GM18858 (cell line): ENCODE data around the gene OPALIN.

Source experiments
- ATAC-seq: cut with Tn5 transposase; IDR thresholded peaks from one replicate; pipeline ENCODE4 v1.9.1; 2021; ENCODE audit not compliant: unreplicated experiment

The OPALIN gene

DNA sequence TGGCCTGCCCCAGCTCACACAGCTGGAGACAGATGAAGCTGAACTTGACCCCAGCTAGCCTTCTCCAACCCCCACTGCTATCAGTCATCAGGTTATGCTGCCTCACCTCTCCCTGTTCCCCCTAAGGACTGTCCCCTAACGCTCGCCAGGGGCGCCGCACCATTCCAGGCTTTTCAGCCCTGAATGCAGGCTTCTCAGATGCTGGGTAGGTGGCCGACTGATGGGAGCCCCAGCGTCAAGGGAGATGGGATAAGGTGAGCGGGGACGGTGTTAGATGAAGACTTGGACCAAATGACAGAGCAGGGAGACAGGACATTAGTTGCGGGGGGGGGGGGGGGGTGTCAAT, 15.8 kb upstream of the OPALIN start:
- no peak for ATAC-seq

DNA sequence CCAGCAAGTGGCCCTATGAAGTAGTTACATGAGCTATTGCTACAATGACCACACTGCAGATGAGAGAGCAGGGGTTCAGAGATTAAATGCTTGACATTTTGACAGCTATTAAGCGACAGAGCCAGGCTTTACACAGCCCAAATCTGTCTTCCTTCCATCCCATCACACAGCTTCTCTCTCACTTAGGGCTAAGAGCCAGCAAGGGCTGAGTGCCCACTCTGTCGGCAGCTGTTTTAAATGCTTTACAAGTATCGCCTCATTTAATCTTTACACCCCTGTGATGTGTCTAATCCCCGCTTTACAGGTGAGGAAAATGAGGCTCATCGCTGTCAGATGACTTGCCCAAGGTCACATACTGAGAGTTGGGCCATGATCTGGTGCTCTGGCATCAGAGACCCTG, 15.2 kb upstream of the OPALIN start:
- ATAC-seq = no peak

DNA sequence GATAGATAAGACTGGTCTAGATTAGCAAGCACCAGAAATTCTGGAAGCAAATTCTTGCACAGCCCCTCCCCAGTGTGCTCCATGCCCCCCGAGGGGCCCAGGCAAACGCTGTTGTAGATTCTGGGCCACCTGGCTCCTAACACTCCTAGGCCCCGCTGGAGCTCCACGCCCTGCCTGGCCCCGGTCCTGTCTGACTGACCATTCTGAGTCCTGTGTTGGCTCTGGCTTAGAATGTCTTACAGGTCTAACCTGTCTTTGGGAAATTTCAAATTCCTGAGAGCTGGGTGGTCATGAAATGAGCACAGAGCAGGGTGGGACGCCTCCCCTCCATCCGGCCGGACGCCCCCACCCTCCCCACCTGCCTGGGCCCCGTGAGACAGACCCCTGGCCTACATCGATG, 12.6 kb upstream of the OPALIN start:
- no peak for ATAC-seq

DNA sequence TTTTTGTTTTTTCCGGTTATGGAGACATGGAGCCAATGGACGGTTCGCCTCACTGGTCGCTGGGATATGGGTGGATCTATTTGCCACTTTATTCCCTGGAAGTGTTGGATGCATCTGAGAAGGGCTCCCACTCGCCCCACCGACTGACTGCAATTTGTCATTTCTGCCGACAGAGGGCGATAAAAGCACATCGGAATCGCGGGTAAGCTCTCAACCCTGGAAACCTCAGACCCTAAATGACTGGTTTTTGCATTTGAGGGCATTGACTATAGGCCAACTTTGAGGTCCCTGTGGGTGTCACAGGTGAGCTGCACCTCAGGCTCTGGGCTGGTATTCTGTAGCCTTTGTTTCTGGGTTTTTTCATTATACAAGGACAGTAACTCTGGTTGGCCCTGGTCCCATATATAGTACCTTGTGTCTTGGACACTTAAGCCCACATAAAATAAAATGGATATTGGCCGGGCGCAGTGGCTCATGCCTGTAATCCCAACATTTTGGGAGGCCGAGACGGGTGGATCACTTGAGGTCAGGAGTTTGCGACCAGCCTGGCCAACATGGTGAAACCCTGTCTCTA, 11.9 kb upstream of the OPALIN start:
- ATAC-seq = no peak

DNA sequence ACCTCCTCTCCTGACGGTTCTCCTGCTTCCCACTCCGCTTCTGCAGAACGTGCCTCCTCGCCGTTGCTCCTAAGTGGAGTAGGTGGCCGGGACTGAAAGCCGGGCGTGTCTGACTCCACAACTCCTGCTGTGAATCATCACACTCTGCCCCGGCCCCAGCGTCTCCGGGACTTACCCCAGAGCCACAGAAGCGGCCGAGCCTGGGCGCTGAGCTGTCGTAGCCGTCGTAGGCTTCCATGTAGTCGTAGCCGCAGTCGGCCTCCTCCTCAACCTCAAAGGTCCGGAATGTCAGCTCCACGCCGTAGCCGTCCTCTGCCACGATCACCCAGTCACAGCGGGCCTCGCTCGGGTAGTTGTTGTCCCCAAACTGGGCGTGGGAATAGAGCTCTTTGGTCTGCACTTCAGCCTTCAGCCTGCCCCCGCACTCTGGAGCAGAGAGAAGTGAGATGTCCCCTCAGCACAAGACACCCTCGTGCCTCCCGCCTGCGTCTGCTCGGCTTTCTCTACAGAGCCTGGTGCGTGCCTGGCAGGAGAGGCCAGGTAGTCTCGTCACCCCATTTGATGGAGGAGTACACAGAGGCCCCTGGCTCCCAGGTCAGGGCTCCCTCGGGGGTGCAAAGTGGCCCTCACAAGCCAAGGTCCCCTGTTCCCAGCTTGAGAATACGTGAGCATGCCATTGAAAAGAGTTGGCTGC, 11.2 kb upstream of the OPALIN start:
- no peak for ATAC-seq

DNA sequence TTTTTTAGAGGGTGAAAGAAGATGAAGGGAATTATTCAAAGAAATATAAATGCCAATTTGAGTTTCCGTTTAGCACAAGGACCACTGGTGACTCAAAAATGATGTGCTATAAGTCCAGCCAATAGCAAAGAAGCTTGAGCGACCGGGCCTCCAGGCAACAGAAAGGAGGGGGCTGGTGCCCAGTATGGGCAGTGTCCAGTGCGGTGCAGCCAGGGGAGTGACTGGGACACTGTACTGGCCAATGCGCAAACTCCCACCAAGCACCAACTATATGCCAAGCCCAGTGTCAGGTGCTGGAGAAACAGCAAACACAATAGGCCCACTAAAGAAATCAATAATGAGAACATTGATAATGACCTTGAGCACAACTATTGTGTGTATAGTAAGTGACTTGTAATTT, 10.2 kb upstream of the OPALIN start:
- no peak for ATAC-seq

DNA sequence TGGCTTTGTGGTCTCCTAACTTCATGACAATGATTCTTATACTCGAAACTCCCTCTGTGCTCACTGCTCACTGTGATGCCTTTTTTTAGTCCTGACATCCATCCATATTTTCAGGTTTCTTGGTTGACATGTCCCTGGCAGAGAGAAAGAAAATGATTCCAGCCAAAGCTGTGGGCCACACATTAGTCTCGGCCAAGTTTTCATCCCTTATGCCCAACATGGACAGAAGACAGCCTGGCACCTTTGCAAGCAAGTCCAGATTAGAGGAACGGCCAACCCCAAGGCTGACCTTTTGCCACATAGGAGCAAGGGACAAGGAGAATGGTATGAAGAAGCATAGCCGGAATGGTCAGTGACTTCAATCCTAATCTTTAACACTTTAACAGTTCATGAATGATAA, 8.7 kb upstream of the OPALIN start:
- no peak for ATAC-seq

DNA sequence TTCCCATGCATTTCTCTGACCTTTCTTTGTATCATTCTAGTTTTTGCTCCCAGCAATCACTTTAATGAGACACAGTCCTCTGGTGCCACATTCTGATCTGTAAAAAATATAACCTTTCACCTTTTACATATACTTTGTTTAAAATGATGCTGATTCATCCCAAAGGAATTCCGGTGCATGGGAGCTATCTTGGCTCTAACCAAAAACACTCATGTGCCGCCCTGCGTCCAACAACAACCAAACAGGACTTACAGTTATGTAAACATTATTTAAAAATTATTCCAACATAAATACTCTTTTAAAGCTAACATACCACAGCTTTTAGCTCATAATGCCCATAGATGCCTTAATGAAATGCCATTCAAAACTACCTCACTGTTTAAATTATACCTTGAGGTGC, 7.7 kb upstream of the OPALIN start:
- ATAC-seq = no peak

DNA sequence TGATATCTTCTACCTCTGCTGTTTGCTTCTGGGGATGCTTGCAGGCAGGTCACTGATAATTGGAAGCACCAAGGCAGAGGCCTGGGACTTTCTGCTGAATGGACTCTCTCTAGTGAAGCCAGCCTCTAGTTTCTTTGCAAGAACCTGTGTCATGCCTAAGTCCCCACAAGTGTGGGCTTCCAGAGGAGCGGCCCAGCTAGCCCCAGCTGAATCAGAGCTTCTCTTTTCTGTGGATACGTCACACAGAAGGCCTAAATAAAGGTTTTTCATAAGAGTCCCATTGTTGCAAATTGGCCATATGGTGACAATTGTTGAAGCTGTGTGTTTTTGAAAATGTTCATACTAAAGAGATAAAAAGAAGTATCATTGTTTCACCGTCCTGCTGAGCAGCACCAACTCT, 6.8 kb upstream of the OPALIN start:
- no peak for ATAC-seq

DNA sequence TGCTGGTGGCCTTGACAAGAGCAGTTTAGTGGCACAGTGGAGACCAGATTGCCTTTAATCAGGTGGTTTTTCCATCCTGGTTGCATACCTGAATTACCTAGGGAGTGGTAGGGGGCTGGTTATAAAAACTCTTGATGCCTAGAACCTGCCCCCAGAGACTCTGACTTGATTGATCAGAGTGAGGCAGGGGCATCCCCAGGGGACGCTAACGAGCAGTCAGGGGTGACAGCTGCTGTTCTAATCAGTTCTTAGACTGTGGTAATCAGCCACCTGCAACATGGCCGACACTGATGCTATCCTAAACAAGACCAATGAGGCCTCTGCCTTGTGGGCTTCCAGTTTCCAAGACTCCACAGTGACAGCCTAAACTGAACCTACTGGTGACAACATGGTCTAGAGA, 2.0 kb upstream of the OPALIN start:
- no peak for ATAC-seq

DNA sequence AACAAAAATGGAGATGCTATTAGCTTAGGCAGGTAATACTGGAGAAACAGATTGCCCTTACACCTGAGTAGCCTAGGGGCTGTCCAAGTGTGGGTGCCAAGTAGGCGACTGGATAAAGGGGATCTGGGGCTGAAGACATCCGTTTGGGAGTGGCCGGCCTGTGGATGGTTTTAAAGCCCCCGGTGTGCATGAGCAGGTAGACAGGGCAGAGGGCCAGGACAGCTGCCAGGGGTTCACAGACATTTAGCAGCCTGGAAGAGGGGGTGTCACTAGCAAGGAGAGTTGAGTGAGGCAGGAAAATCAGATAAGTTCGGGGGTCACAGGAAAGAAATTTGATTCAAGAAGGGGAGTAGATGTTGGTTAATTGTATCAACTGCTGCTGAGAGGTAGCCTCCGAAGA, 1.5 kb upstream of the OPALIN start:
- no peak for ATAC-seq

DNA sequence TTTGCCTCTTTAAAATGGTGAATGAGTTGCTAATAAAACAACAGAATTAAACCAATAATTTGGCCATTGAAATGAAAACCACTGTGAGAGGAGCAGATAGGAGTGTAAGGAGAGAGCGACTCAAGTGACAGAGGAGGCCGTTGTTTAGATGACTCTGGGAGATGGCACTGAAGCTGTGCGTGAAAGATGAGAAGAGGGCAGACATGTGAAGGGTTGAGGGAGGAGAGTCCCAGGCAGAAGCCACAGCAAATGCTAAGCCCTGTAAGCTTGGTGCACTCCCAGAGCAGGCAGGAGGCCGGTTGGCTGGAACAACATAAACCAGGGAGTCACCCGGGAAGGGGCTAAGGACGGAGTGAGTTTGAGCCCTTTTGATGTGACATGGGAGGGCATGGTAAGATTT, 814 bp upstream of the OPALIN start:
- no peak for ATAC-seq

DNA sequence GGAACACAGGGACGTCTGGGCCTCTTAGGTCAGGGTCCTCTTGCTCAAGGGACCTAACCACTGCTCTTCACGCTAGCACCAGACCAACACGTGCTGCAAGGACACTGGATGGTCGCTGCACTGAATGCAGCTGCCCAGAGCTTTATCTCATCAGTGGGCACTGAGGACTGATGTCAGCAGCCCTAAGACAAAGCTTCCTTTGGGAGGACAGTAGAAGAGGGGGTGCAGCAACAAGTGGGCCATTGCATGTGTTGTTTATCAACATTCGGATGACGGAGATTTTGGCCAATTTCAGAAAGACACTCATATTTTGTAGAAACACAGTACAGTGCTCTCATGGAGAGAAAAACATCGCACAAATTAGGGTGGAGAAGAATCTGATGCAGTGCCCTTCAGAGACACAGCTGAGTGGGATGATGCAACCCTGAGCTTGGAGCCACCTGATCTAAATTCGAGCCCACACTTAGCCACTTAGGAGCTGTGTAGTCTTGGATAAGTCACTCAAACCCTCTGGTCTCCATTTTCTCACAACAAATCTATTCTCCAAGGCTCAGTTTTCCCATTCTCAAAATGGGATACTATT, 1.7 kb downstream of the OPALIN start:
- no peak for ATAC-seq

DNA sequence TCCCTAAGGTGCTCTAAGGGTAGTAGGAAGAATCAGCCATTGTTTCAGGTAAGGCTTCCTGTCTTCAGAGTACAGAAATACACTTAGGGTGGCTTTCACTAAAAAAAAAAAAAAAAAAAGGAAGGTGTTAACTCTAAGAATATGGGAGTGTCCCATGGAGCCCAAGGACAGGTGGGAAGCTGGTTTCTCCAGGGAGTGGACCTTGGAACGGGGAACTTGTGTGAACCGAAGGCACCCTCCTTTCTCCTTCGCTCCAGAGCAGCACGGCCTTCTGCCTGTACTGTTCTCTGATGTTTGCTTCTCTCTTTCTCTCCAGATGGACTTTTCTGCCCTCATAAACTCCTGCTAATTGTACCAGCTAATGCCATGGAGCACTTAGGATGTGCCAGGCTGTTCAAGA, 6.2 kb downstream of the OPALIN start:
- ATAC-seq = no peak

DNA sequence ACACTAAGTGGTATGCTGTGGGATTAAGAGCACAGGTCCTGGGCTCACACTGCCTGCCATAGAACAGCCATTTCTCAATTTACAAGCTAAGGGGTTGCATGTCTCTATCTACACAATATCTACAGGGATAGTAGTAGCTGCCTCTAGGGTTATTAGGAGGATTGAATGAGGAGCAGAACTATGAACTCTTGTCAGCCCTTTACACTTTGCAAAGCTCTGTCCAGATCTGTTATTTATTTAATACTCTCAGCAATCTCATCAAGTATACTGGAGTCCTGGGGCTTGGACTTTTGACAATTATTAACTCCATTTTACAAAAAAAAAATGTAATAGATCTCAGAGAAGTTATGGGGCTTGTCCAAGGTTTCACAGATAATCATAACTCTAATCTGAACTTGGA, 6.8 kb downstream of the OPALIN start:
- ATAC-seq = no peak

DNA sequence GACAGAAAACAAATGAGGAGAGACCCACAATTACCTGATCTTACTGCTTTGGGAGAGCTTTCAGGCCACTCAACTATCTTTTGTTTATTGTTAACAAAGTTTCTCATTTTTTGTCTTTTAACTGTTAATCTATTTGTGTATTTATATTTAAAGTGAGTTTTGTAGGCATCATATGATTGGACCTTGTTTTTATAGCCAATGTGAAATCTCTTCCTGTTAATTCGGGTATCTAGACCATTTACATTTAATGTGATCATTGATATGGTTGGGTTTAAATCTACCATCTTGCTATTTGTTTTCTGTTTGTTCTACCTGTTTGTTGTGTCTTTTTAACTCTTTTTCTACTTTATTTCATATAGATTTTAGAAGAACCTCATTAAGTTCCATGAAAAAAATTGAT, 12.5 kb downstream of the OPALIN start:
- no peak for ATAC-seq

DNA sequence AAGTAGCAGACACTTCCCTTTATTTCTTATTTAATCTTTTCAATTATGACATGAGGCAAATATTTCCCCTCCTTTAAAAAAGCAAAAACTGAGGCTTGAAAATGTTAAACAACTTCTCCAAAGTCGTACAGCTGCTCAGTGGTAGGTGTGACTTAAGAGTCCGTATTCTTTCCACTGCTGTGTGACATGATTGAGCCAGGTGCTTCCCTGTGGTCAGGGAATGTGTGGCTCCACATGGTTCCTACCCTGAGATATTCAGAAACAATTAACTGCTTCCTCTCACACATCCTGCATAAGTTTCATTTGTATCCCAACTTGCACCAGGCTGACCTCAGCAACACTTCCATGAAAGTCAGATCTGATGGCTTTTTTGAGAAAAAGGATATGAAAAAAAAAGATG, 13.6 kb downstream of the OPALIN start:
- no peak for ATAC-seq

DNA sequence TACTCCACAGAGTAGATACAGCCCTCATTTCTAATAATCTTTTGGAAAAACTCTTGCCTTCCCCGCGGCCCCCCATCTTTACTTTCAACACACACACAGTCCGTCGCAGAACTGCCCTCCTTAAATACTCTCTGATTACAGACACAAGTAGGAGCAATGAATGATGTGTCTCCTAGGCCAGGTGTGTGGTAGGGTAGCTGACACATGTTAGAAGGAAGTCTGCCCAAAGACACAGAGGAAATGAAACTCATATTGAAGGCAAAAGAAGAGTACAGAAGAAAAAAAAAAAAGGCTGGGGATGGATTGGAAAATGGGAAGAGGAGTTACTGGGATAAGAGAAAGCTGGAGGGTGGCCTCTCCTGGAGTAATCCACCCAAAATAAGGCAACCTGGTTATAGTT, 14.6 kb downstream of the OPALIN start:
- no peak for ATAC-seq

DNA sequence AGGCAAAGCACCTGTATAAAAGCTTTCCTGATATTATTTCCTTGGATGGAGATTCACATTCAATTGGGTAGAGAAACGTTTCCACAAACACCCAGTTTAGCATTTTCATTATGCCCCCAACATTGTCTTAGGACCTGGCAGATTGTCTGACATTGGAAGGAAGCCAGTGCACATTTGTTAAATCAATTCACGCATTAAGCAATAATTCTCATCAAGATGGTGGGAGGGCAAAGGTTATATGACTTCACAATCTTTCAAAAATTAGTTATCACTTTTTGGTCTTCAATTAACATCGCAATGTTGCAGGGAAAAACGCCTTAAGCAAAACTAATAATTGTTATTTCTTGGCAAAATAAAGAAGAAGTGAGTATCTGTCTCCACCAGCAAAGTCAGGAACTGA, 16.4 kb downstream of the OPALIN start:
- ATAC-seq = no peak

DNA sequence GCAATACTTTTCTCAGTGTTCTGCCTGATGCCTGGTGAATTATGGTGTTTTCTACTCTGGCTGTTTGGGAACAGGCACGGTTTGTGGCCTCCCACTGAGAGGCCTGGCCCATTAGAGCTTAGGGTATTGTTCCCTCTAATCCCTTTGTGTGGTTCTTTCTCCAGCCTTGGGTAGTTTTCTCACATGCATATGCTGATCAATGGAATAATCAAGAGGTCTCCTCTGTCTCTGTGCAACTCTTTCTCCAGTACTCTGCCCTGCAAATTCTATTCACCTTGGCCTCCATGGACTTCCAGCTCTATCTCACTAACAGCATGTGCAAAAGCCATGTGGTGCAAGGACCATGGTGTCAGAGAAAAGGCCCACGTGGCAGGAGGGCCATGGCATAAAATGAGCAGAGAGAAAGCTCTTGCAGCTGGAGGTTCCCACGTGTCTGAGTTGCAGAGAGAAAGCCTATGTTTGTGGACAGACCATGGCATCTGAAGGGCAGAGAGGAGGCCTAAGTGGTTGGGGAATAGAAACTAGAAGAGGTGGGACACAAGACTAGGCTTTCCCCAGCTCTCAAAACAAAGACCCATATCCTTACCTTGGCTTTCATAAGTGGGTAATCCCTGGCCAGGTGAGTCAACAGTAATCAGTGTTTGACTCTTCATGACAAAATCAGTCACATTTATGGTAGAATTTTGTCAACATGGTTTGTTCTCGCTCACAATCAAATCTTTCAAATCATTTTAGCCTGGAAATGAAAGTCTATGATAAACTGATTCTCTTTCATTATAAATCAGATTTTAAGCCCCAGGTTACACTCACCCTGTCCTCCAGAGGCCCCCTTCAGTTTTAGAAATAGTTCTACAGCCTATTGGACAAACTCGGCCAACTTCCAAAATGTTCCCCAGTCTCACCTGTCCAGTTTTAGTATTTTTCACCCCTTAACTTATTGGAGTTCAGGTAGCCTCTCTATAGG, 17.3 kb downstream of the OPALIN start:
- no peak for ATAC-seq

DNA sequence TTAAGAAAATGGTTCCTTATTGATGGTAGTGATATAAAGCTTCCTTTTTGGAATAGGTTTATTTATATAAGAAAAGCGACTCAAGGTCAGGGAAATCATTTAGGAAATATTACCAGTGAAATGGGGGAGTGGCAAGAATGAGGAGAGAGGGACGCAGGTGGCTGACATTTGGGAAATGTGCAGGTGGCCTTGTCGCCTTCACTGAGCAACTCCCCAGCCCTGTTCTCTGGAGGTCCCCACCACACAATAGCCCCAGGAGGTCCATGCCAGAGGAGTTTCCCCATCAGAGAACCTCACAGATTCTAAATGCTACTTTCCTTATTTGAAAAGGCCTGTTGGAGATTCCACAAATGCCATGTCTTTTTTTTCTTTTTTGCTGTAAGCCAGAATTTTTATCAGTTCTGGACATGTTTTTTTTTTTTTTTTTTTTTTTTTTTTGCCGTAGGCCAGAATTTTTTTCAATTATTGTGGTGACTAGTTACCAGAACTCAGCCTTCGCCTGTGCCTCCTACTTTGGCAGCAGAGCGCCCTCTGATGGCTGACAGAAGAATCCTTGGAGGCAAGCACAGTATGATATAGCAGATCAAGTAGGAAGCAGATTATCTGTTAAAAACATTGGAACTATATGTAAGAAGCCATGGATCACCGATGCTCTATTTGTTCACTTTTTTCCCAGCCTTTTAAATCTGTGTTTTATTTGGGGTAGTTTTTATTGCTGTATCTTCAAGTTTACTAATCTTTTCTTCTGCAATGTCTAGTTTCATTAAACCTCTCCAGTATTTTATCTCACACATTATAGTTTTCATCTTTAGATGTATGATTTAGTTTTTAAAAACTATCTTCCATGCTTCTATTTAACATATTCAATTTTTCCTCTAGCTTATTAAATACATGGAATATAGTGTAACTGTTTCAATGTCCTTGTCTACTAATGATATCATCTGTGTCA, 18.6 kb downstream of the OPALIN start:
- no peak for ATAC-seq
